ENCODE results near the gene LVRN.

GRCh38 chr5:115936031-115936430 is 26.2 kb upstream of the LVRN start:
- TF ChIP-seq, protein P1, sequence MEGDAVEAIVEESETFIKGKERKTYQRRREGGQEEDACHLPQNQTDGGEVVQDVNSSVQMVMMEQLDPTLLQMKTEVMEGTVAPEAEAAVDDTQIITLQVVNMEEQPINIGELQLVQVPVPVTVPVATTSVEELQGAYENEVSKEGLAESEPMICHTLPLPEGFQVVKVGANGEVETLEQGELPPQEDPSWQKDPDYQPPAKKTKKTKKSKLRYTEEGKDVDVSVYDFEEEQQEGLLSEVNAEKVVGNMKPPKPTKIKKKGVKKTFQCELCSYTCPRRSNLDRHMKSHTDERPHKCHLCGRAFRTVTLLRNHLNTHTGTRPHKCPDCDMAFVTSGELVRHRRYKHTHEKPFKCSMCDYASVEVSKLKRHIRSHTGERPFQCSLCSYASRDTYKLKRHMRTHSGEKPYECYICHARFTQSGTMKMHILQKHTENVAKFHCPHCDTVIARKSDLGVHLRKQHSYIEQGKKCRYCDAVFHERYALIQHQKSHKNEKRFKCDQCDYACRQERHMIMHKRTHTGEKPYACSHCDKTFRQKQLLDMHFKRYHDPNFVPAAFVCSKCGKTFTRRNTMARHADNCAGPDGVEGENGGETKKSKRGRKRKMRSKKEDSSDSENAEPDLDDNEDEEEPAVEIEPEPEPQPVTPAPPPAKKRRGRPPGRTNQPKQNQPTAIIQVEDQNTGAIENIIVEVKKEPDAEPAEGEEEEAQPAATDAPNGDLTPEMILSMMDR (IDR thresholded peaks at IDR 0.05): no peak
- TF ChIP-seq POLR2A (IDR thresholded peaks at IDR 0.05): no peak
- TF ChIP-seq POLR2AphosphoS5 (IDR thresholded peaks at IDR 0.05): no peak
